Stimulated activated CD8-positive, alpha-beta memory T cell treated with anti-CD3 and anti-CD28 coated beads, Interleukin-12 subunit alpha, Interleukin-12 subunit beta, amount 100 ng/mL, for 1 hour (primary cell): ENCODE data around the gene SPINK14.

Experiments used
- DNase-seq: peaks from one replicate; pipeline ENCODE4 v3.0.0-alpha.2; 2020; ENCODE audit warnings: low read depth

The SPINK14 gene

GRCh38 chr5:148201151-148201550, 32.8 kb downstream of the SPINK14 start:
- DNase-seq = no peak

DNA sequence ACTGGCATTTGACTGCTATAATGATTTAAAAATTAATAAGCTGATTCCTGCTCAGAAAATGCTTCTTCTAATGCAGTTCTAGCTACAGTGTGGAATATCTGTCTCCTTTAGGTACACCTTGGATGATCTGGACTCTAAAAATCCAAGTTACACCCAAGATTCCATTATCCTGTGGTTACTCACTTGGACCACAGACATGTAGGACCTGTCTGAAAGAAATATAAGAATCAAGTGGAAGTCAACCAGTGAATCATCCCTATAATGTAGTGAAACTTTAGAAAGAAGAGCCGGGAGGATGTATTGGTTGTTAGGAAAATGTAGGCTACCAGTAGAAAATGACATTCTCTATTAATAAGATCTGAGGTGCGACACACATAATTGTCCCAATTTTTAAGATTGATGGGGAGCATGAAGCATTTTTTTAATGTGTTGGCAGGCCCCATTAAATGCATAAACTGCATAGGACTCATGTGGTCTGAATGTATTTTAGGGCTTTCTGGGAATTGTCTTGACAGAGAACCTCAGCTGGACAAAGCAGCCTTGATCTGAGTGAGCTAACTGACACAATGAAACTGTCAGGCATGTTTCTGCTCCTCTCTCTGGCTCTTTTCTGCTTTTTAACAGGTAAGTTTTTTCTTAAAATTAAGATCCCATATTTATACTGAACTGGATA, 34.3 kb downstream of the SPINK14 start, which contains the start of gene SPINK6:
Gene SPINK6, plus strand, starts transcription at position 512 of the 673 bp plus-strand sequence. Its CDS starts 55 bp downstream, at position 567.
- no peak for DNase-seq

DNA sequence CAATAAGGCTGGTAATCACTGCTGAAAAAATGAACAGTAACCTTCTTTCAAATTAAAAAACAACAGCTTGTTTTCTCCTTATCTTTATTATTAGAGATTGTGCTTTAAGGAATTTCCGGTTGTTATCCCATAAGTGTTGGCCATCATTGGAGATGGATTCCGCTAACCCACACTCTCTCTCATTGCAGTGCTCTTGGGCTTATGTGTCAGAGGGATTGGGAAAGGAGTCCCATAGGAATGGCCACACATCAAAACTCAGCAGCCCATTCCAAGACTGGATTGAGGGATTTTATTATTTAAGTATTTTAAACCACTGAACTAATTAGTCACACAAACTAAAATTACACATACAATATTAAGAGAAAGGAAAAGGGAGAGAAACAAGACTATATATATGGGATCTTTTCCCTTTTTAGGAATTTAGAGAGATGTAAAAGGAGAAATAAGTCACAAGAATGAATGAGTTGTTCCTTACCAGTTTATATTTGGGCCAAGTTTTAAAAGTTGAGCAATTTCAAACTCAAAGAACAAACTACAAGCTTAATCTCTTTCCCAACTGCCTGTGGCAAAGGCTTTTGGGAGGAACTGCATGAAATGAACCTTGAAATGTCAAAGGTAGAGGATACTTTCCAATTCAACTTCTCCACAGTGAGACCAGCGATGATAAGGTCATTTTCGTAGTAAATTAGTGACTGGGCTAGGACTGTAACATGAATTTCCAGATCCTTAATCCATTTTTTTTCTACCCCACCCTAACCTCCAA, 36.9 kb downstream of the SPINK14 start:
- DNase-seq = no peak

DNA sequence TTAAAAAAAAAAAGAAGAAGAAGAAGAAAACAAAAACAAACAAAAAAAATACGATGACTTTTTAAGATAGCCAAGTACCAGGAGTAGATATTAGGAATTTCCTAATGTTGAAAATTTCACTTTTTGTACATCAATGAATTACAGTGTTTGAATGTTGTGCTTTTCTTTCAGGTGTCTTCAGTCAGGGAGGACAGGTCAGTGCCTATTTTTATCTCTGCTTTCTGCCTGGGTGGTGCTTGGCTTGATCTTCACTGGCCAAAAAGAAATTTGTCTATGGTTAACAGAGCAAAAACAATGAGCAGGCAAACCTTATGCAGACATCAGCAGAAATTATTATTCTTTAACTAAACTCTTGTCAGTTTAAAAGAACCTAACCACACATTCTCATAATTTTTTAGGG, 37.5 kb downstream of the SPINK14 start:
- no peak for DNase-seq

GRCh38 chr5:148206620-148207019, 38.3 kb downstream of the SPINK14 start:
- DNase-seq = no peak

GRCh38 chr5:148208226-148208625, 39.9 kb downstream of the SPINK14 start:
- no peak for DNase-seq

DNA sequence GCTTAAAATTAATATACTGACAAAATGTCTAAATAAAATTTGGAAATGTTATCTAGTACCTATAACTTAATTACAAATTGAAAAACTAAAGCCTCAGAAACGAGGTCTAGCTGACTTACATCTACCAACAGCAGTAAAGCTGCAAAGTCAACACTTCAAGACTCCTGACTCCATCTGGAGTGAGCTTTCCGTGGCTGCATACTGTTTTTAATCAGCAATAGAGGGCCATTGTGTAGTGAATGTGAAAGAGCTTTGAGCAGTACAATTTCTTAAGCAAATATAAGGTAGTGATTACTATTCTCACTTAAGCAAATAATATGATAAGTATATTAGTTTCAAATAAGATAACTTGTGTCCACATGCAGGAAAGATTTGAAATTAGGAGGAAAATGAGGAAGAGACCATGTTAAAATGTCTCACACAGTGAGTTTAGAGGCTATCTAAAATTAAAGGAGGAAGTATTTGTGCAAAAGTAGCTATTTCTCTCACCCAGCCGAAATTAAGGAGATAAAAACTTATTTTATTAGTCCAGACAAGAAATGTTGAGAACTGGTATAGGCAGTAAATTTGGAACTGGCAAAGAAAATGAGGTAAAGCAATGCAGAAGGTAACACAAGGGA, 40.9 kb downstream of the SPINK14 start:
- DNase-seq = no peak

- DNase-seq = no peak
Measured at GRCh38 chr5:148214665-148215185, 46.4 kb downstream of the SPINK14 start.

DNA sequence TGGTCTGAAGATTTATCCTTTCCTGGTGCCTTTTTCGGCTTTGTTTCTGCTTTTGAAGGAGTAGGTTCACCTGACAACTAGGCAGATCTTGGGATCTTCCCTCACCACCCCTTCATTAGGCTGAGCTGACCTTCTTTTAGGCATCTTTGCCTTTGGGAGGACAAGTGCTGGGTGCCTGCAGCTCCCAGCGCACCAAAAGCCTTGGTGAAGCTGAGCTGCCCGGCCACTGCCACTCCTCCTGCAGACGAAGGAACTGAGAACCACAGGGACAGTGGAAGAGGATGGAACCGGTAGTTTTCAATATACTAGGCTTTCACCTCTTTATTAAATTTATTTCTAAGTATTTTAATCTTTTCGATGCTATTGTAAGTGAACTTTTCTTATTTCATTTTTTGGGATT, 53.2 kb downstream of the SPINK14 start:
- DNase-seq = no peak

DNA sequence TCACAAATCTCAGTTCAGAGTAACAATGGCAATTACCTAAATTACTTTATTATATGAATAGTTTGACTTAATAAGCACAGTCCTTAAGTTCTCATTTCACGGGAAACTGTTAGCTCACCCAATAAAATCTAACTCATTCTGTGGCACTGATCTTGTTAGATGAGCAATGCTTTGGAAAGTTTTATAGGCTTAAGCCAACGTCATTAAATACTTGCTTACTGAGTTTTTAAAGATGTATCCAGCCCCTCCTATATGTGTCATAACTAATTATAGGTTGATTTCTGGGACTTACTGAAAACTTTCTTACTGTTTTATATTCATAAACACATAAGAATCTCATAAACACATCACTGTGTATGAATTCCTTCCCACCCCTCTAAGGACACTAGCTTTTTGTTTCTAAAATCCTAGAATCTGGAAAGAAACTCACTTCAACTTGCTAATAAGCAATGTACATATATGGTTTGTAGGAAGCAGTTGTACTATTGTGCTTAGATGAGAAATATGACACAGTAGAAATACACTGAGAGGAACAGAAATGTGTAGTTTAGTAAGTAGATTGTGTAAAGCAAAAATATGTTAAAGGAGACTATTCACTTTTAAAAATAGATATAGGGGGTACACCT, 55.9 kb downstream of the SPINK14 start:
- no peak for DNase-seq
